HepG2 (cell line): ENCODE results near the gene HTR1D. TPM values are rescaled to one million over a fixed set of nuclear protein-coding genes. Genes with fewer than 3 reads are reported as not detected.
A peak's percentile ranks its signal among the peaks of the same experiment; 100 is the strongest.

Source experiments
- FOXM1 ChIP-seq: sonication (generic); formaldehyde crosslinking; IDR thresholded peaks from 2 replicates; pipeline ENCODE4 v1.5.0; 2020; ENCODE audit warnings: missing genetic modification reagents
- KDM4B ChIP-seq: sonication (generic); formaldehyde crosslinking; IDR thresholded peaks from 2 replicates; pipeline ENCODE4 v1.4.0; 2020; ENCODE audit warnings: missing genetic modification reagents
- LCORL ChIP-seq, 2 experiments: fragments of 450-650 bp in 1 of 2; sonication (generic) in 1 of 2; formaldehyde crosslinking in 1 of 2; IDR thresholded peaks; 2 replicates each; pipeline versions ENCODE4 v1.5.0 to v1.6.1; 2017 to 2020; ENCODE audit warnings: antibody characterized with exemption in 1 of 2, missing genetic modification reagents in 1 of 2
- RARA ChIP-seq: IDR thresholded peaks from 2 replicates; pipeline ENCODE4 v1.6.1; 2016; ENCODE audit warnings: missing genetic modification reagents, missing compliant biosample characterization
- RXRA ChIP-seq: sonication (generic); formaldehyde crosslinking; IDR thresholded peaks from 2 replicates; pipeline ENCODE4 v1.5.1; 2020; ENCODE audit warnings: missing genetic modification reagents
- SP140L ChIP-seq: sonication (generic); formaldehyde crosslinking; IDR thresholded peaks from 2 replicates; pipeline ENCODE4 v1.4.0; 2020; ENCODE audit warnings: missing genetic modification reagents, borderline replicate concordance
- ZNF276 ChIP-seq: sonication (generic); formaldehyde crosslinking; IDR thresholded peaks from 2 replicates; pipeline ENCODE4 v1.4.0; 2020; ENCODE audit warnings: mild to moderate bottlenecking, low read depth, missing genetic modification reagents
- ZNF331 ChIP-seq: sonication (generic); formaldehyde crosslinking; IDR thresholded peaks from 2 replicates; pipeline ENCODE4 v1.4.0; 2020; ENCODE audit warnings: missing genetic modification reagents
- ZNF550 ChIP-seq: sonication (generic); formaldehyde crosslinking; IDR thresholded peaks from 2 replicates; pipeline ENCODE4 v1.4.0; 2020; ENCODE audit warnings: mild to moderate bottlenecking, missing genetic modification reagents, borderline replicate concordance
- ZNF83 ChIP-seq: sonication (generic); formaldehyde crosslinking; IDR thresholded peaks from 2 replicates; pipeline ENCODE4 v1.4.0; 2020; ENCODE audit warnings: missing genetic modification reagents, mild to moderate bottlenecking, borderline replicate concordance
- ZSCAN9 ChIP-seq: IDR thresholded peaks from 2 replicates; pipeline ENCODE4 v1.6.1; 2016; ENCODE audit warnings: borderline replicate concordance
- polyA plus RNA-seq, 8 experiments: library from polyadenylated mRNA; depleted of rRNA in 3 of 8; stranded (reverse) in 7 of 8; unstranded in 1 of 8; fragments of >200 nt; fragmentation: Illumina TruSeq in 4 of 8; extraction: Trizol in 4 of 8; gene quantifications; 2 replicates each; pipeline versions ENCODE4 v1.2.1 to v1.2.3, GENCODE V29; 2011 to 2016; ENCODE audit warnings: low read depth in 4 of 8, missing spikeins in 1 of 8, mixed read lengths in 1 of 8; ENCODE audit not compliant: insufficient read depth in 1 of 8
- total RNA-seq, 5 experiments: library from RNA; depleted of rRNA; stranded (reverse); fragments of >200 nt; fragmentation: Illumina TruSeq; extraction: Trizol; gene quantifications; 2 replicates each; pipeline ENCODE4 v1.2.3, GENCODE V29; 2016; ENCODE audit warnings: low read depth in 1 of 5
- TF ChIP-seq, protein P1 (sequence below): IDR thresholded peaks from 2 replicates; pipeline ENCODE4 v1.6.1; 2018; ENCODE audit warnings: missing genetic modification reagents, mild to moderate bottlenecking, missing compliant biosample characterization
- TF ChIP-seq, protein P2 (sequence below): sonication (generic); formaldehyde crosslinking; IDR thresholded peaks from 2 replicates; pipeline ENCODE4 v1.5.0; 2020; ENCODE audit warnings: mild to moderate bottlenecking, missing genetic modification reagents, borderline replicate concordance
- TF ChIP-seq, protein P3 (sequence below): sonication (generic); formaldehyde crosslinking; IDR thresholded peaks from 2 replicates; pipeline ENCODE4 v1.4.0; 2020; ENCODE audit warnings: mild to moderate bottlenecking, missing genetic modification reagents, borderline replicate concordance

The HTR1D gene
- total and polyA plus RNA-seq, 2 of the 13 experiments (the other 11 are each of a cell fraction or from before 2014, with no cell fraction given): 0.04 to 0.07 TPM

- TF ChIP-seq ZNF276 (no peak), RXRA (CRISPR knock-in tag) (no peak), SP140L (CRISPR knock-in tag) (no peak), ZNF83 (no peak), FOXM1 (no peak), RARA (CRISPR knock-in tag) (0 out of 2 replicates have a peak, but pooled peaks have one; percentile 42), KDM4B (CRISPR knock-in tag) (no peak), ZNF550 (CRISPR knock-in tag) (no peak), ZSCAN9 (CRISPR knock-in tag) (no peak), LCORL (IDR thresholded peaks at IDR 0.05) (no peak), LCORL (CRISPR knock-in tag; IDR thresholded peaks at IDR 0.05) (0 out of 2 replicates have a peak, but pooled peaks have one; percentile 20), ZNF331 (no peak)
- TF ChIP-seq, protein P1, sequence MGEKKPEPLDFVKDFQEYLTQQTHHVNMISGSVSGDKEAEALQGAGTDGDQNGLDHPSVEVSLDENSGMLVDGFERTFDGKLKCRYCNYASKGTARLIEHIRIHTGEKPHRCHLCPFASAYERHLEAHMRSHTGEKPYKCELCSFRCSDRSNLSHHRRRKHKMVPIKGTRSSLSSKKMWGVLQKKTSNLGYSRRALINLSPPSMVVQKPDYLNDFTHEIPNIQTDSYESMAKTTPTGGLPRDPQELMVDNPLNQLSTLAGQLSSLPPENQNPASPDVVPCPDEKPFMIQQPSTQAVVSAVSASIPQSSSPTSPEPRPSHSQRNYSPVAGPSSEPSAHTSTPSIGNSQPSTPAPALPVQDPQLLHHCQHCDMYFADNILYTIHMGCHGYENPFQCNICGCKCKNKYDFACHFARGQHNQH (CRISPR knock-in tag): no peak
- TF ChIP-seq, protein P2, sequence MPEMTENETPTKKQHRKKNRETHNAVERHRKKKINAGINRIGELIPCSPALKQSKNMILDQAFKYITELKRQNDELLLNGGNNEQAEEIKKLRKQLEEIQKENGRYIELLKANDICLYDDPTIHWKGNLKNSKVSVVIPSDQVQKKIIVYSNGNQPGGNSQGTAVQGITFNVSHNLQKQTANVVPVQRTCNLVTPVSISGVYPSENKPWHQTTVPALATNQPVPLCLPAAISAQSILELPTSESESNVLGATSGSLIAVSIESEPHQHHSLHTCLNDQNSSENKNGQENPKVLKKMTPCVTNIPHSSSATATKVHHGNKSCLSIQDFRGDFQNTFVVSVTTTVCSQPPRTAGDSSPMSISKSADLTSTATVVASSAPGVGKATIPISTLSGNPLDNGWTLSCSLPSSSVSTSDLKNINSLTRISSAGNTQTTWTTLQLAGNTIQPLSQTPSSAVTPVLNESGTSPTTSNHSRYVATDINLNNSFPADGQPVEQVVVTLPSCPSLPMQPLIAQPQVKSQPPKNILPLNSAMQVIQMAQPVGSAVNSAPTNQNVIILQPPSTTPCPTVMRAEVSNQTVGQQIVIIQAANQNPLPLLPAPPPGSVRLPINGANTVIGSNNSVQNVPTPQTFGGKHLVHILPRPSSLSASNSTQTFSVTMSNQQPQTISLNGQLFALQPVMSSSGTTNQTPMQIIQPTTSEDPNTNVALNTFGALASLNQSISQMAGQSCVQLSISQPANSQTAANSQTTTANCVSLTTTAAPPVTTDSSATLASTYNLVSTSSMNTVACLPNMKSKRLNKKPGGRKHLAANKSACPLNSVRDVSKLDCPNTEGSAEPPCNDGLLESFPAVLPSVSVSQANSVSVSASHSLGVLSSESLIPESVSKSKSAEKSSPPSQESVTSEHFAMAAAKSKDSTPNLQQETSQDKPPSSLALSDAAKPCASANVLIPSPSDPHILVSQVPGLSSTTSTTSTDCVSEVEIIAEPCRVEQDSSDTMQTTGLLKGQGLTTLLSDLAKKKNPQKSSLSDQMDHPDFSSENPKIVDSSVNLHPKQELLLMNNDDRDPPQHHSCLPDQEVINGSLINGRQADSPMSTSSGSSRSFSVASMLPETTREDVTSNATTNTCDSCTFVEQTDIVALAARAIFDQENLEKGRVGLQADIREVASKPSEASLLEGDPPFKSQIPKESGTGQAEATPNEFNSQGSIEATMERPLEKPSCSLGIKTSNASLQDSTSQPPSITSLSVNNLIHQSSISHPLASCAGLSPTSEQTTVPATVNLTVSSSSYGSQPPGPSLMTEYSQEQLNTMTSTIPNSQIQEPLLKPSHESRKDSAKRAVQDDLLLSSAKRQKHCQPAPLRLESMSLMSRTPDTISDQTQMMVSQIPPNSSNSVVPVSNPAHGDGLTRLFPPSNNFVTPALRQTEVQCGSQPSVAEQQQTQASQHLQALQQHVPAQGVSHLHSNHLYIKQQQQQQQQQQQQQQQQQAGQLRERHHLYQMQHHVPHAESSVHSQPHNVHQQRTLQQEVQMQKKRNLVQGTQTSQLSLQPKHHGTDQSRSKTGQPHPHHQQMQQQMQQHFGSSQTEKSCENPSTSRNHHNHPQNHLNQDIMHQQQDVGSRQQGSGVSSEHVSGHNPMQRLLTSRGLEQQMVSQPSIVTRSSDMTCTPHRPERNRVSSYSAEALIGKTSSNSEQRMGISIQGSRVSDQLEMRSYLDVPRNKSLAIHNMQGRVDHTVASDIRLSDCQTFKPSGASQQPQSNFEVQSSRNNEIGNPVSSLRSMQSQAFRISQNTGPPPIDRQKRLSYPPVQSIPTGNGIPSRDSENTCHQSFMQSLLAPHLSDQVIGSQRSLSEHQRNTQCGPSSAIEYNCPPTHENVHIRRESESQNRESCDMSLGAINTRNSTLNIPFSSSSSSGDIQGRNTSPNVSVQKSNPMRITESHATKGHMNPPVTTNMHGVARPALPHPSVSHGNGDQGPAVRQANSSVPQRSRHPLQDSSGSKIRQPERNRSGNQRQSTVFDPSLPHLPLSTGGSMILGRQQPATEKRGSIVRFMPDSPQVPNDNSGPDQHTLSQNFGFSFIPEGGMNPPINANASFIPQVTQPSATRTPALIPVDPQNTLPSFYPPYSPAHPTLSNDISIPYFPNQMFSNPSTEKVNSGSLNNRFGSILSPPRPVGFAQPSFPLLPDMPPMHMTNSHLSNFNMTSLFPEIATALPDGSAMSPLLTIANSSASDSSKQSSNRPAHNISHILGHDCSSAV (CRISPR knock-in tag): no peak
- TF ChIP-seq, protein P3, sequence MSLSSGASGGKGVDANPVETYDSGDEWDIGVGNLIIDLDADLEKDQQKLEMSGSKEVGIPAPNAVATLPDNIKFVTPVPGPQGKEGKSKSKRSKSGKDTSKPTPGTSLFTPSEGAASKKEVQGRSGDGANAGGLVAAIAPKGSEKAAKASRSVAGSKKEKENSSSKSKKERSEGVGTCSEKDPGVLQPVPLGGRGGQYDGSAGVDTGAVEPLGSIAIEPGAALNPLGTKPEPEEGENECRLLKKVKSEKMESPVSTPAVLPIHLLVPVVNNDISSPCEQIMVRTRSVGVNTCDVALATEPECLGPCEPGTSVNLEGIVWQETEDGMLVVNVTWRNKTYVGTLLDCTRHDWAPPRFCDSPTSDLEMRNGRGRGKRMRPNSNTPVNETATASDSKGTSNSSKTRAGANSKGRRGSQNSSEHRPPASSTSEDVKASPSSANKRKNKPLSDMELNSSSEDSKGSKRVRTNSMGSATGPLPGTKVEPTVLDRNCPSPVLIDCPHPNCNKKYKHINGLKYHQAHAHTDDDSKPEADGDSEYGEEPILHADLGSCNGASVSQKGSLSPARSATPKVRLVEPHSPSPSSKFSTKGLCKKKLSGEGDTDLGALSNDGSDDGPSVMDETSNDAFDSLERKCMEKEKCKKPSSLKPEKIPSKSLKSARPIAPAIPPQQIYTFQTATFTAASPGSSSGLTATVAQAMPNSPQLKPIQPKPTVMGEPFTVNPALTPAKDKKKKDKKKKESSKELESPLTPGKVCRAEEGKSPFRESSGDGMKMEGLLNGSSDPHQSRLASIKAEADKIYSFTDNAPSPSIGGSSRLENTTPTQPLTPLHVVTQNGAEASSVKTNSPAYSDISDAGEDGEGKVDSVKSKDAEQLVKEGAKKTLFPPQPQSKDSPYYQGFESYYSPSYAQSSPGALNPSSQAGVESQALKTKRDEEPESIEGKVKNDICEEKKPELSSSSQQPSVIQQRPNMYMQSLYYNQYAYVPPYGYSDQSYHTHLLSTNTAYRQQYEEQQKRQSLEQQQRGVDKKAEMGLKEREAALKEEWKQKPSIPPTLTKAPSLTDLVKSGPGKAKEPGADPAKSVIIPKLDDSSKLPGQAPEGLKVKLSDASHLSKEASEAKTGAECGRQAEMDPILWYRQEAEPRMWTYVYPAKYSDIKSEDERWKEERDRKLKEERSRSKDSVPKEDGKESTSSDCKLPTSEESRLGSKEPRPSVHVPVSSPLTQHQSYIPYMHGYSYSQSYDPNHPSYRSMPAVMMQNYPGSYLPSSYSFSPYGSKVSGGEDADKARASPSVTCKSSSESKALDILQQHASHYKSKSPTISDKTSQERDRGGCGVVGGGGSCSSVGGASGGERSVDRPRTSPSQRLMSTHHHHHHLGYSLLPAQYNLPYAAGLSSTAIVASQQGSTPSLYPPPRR (CRISPR knock-in tag): no peak
Observed at GRCh38 chr1:23149114-23149513, 68.2 kb downstream of the HTR1D start (continued).
